Vagina (tissue), 2 donors: ENCODE measurements around the gene HERC4.

Source experiments
- CTCF ChIP-seq, 3 experiments: fragments of 450-650 bp in 2 of 3; fragments of 200-600 bp in 1 of 3; sonication (generic) in 1 of 3; IDR thresholded peaks; one replicate each; pipeline ENCODE4 v1.5.1; 2017 to 2019; ENCODE audit warnings: antibody characterized with exemption in 3 of 3, mild to moderate bottlenecking in 2 of 3, moderate library complexity in 2 of 3
- POLR2A ChIP-seq, 2 donors: fragments of 450-650 bp; IDR thresholded peaks; one replicate each; pipeline ENCODE4 v1.6.1; 2017; ENCODE audit warnings: antibody characterized with exemption in 2 of 2, mild to moderate bottlenecking in 2 of 2, moderate library complexity in 2 of 2

GRCh38 chr10:67936416-67936815 is 138.7 kb downstream of the HERC4 start:
- no peak for TF ChIP-seq POLR2A (IDR thresholded peaks at IDR 0.05)
- no peak for TF ChIP-seq CTCF (IDR thresholded peaks at IDR 0.05)
